Mammary epithelial cell (primary cell): ENCODE data around the gene NUP133.

Experiments
- CTCF ChIP-seq, 2 donors: IDR thresholded peaks in 1 of 2; conservative IDR thresholded peaks in 1 of 2; 2 replicates each; pipeline ENCODE4 v1.5.1; 2011 to 2012; ENCODE audit warnings: inconsistent platforms in 2 of 2, low read length in 2 of 2, mild to moderate bottlenecking in 2 of 2, control low read depth in 1 of 2, low read depth in 1 of 2; ENCODE audit not compliant: insufficient read depth in 1 of 2; ENCODE audit errors: extremely low read depth in 1 of 2
- EZH2 ChIP-seq: IDR thresholded peaks from 2 replicates; pipeline ENCODE4 v1.6.1; 2012; ENCODE audit warnings: low read length, inconsistent platforms, borderline replicate concordance

- TF ChIP-seq CTCF (conservative IDR thresholded peaks at IDR 0.05 in 1 of 2, IDR thresholded peaks at IDR 0.05 in 1 of 2; ENCODE audit: extremely low read depth in 1 of 2, insufficient read depth in 1 of 2, low read depth in 1 of 2, low read length in 2 of 2) (no peak), EZH2 (no peak)
These were observed 74.0 kb downstream of the NUP133 start, which contains the start of gene ACTA1 for GRCh38 chr1:229434005-229434640.
